HCT116 (cell line): ENCODE data around the gene CFAP58. TPM values are rescaled to one million over a fixed set of nuclear protein-coding genes. Genes with fewer than 3 reads are reported as not detected.

Experiments
- ATAC-seq: fragments of 200-7000 bp; cut with Tn5 transposase; 2 replicates; pipeline ENCODE4 v1.9.1; 2020; ENCODE audit warnings: mild to moderate bottlenecking, moderate library complexity
- BruUV-seq: library from RNA; stranded (reverse); fragments of 400-500 nt; replicated peaks from 2 replicates; lab custom pipeline; 2021; lab: Mats Ljungman, UMichigan
- CTCF ChIA-PET: fragments of 300-600 bp; sonication (Branson Sonifier 250); formaldehyde crosslinking; loops from one replicate; lab custom pipeline; 2021; ENCODE audit warnings: antibody characterized with exemption; lab: Charles Lee
- POLR2A ChIA-PET: fragments of 300-600, 350-600 bp; sonication (Branson Sonifier 250); formaldehyde crosslinking; loops from one replicate; lab custom pipeline; 2021; ENCODE audit warnings: antibody characterized with exemption; lab: Charles Lee
- RAD21 ChIA-PET, 2 experiments: fragments of 300-600 bp; sonication (Branson Sonifier 250); formaldehyde crosslinking; loops; one replicate each; lab custom pipeline; 2023; ENCODE audit warnings: low total read pairs in 2 of 2; ENCODE audit not compliant: uncharacterized antibody in 2 of 2, unreplicated experiment in 2 of 2, low non-redundant PET in 1 of 2; lab: Charles Lee
- DNase-seq: peaks from one replicate; pipeline ENCODE4 v3.0.0-alpha.2; 2010; ENCODE audit warnings: low read depth, low spot score
- H2AFZ ChIP-seq: fragments of 200-600 bp; shearing (Covaris generic), sonication (generic); 2 replicates; pipeline ENCODE4 v1.6.1; 2017; ENCODE audit warnings: low read depth, mixed run types, mixed read lengths, antibody characterized with exemption, low read length; ENCODE audit not compliant: poor library complexity, severe bottlenecking
- H3K27ac ChIP-seq: 2 replicates; pipeline ENCODE4 v1.5.1; 2012; ENCODE audit warnings: low read depth, low read length
- H3K27me3 ChIP-seq: fragments of 200-600 bp; sonication (generic); 2 replicates; pipeline ENCODE4 v1.6.1; 2016; ENCODE audit warnings: mixed run types, low read length, mixed read lengths; ENCODE audit not compliant: insufficient read depth
- H3K36me3 ChIP-seq, 2 experiments: fragments of 200-500 bp in 1 of 2; fragments of 200-600 bp in 1 of 2; sonication (Bioruptor generic) in 1 of 2; sonication (generic) in 1 of 2; 2 replicates each; pipeline versions ENCODE4 v1.5.1 to v1.6.1; 2014 to 2016; ENCODE audit warnings: low read length in 2 of 2, inconsistent platforms in 1 of 2, mixed read lengths in 1 of 2, mixed run types in 1 of 2; ENCODE audit not compliant: insufficient read depth in 2 of 2, control insufficient read depth in 1 of 2
- H3K4me1 ChIP-seq, 2 experiments: fragments of 200-600 bp in 1 of 2; sonication (generic) in 1 of 2; 2 replicates each; pipeline versions ENCODE4 v1.5.1 to v1.6.1; 2012 to 2017; ENCODE audit warnings: low read length in 2 of 2, inconsistent platforms in 1 of 2, mild to moderate bottlenecking in 1 of 2, mixed read lengths in 1 of 2, mixed run types in 1 of 2, moderate library complexity in 1 of 2; ENCODE audit not compliant: insufficient read depth in 2 of 2, control insufficient read depth in 1 of 2
- H3K4me2 ChIP-seq: fragments of 200-600 bp; sonication (generic); 2 replicates; pipeline ENCODE4 v1.6.1; 2017; ENCODE audit warnings: mixed run types, low read length, mixed read lengths
- H3K4me3 ChIP-seq, 2 experiments: fragments of 200-600 bp in 1 of 2; sonication (generic) in 1 of 2; replicated peaks in 1 of 2; 2 replicates each; pipeline ENCODE4 v1.5.1; 2011 to 2016; ENCODE audit warnings: low read length in 2 of 2, control low read depth in 1 of 2, low read depth in 1 of 2, mild to moderate bottlenecking in 1 of 2, mixed read lengths in 1 of 2, mixed run types in 1 of 2
- H3K79me2 ChIP-seq: fragments of 200-600 bp; sonication (generic); 2 replicates; pipeline ENCODE4 v1.6.1; 2017; ENCODE audit warnings: mild to moderate bottlenecking, mixed run types, low read length, moderate library complexity, mixed read lengths; ENCODE audit not compliant: insufficient read depth
- H3K9ac ChIP-seq: fragments of 200-600 bp; sonication (generic); 2 replicates; pipeline ENCODE4 v1.6.1; 2016; ENCODE audit warnings: low read length, mixed read lengths
- H3K9me2 ChIP-seq: fragments of 200-600 bp; sonication (generic), shearing (Covaris generic); 2 replicates; pipeline ENCODE4 v1.6.1; 2017; ENCODE audit warnings: mixed run types, mild to moderate bottlenecking, moderate library complexity; ENCODE audit not compliant: insufficient read depth
- H3K9me3 ChIP-seq, 2 experiments: fragments of 200-500 bp in 1 of 2; fragments of 200-600 bp in 1 of 2; sonication (Bioruptor generic) in 1 of 2; sonication (generic) in 1 of 2; 2 replicates each; pipeline ENCODE4 v1.6.1; 2014 to 2017; ENCODE audit warnings: low read length in 2 of 2, mixed read lengths in 2 of 2, inconsistent platforms in 1 of 2, low read depth in 1 of 2, mild to moderate bottlenecking in 1 of 2, mixed run types in 1 of 2, moderate library complexity in 1 of 2; ENCODE audit not compliant: control insufficient read depth in 1 of 2, insufficient read depth in 1 of 2
- H4K20me1 ChIP-seq: fragments of 200-600 bp; sonication (generic), shearing (Covaris generic); 2 replicates; pipeline ENCODE4 v1.6.1; 2017; ENCODE audit warnings: mixed run types, mild to moderate bottlenecking, moderate library complexity; ENCODE audit not compliant: insufficient read depth
- CBX3 ChIP-seq: IDR thresholded peaks from 2 replicates; pipeline ENCODE4 v1.6.1; 2012; ENCODE audit warnings: low read depth
- CEBPB ChIP-seq: IDR thresholded peaks from 2 replicates; pipeline ENCODE4 v1.6.1; 2012; ENCODE audit warnings: low read depth
- FOSL1 ChIP-seq: IDR thresholded peaks from 2 replicates; pipeline ENCODE4 v1.6.1; 2012; ENCODE audit warnings: low read depth
- RAD21 ChIP-seq: IDR thresholded peaks from 2 replicates; pipeline ENCODE4 v1.6.1; 2012; ENCODE audit warnings: low read depth, mild to moderate bottlenecking
- SP1 ChIP-seq: IDR thresholded peaks from 2 replicates; pipeline ENCODE4 v1.6.1; 2012; ENCODE audit warnings: low read depth
- ZFX ChIP-seq: fragments of 450-650 bp; IDR thresholded peaks from 2 replicates; pipeline ENCODE4 v1.6.1; 2017
- ZNF274 ChIP-seq: fragments of 200-500 bp; sonication (Bioruptor generic); IDR thresholded peaks from 2 replicates; pipeline ENCODE4 v1.6.1; 2014; ENCODE audit warnings: mild to moderate bottlenecking, low read depth, low read length, inconsistent platforms
- intact Hi-C: fragments of 100-400 bp; cut with micrococcal nuclease; formaldehyde crosslinking; loops from 2 replicates; pipeline ENCODE4 v1.10.0; 2022
- total RNA-seq: library from RNA; stranded (reverse); gene quantifications from one replicate; pipeline ENCODE4 v1.2.1, GENCODE V29; 2021; ENCODE audit not compliant: unreplicated experiment

CFAP58 gene
- total RNA-seq, 1 experiment from 2014 or later, result 0.91 TPM

DNA sequence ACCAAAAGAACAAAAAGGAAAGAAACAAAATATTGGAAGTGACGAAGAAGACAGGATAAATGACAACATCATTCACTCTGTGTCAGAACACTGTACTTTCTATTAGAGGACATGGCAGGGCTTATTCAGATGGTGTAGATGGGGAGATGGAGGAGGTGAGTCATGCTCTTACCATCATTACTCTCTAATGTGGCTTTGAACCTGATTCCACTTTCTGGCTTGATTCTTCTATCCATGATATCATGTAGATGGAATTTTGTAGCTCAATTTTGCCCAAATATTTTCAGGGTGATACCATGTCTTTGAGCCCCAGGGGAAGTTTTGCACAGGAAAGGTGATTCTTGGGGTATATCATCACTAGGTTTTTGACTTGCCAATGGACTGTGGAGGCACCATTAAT, 91.7 kb downstream of the CFAP58 start:
- H3K4me2 ChIP-seq, result no peak overlapping the region
- no peak overlapping the region for H3K9ac ChIP-seq
- BruUV-seq, result no TSS peak
- H3K79me2 ChIP-seq, result no peaks in the 10 kb centered on the region
- no peaks in the 10 kb centered on the region for H3K4me1 ChIP-seq
- no peak overlapping the region for H3K27ac ChIP-seq
- peaks cover 68% of the 10 kb centered on the region for H3K27me3 ChIP-seq
- POLR2A ChIA-PET, result no interaction called here
- H3K9me2 ChIP-seq, result no peaks in the 10 kb centered on the region
- DNase-seq (no peak), ATAC-seq (no peak; the same call in 1 of the 2 replicates)
- no peak overlapping the region for H2AFZ ChIP-seq
- RAD21 ChIA-PET, result no interaction called here
- H3K4me3 ChIP-seq, result no peak overlapping the region
- TF ChIP-seq CEBPB (no peak), SP1 (no peak), FOSL1 (no peak), ZFX (no peak), RAD21 (no peak), CBX3 (no peak)
- H3K36me3 ChIP-seq, result no peaks in the 10 kb centered on the region
- CTCF ChIA-PET, result interaction anchor here (1.0 kb wide), 1 partner anchor 169 kb away, joined by 4 read pairs; no protein-coding TSS in a partner anchor
- H3K9me3 ChIP-seq, result no peaks in the 10 kb centered on the region
- intact Hi-C loops, result no loop called here
- no peaks in the 10 kb centered on the region for H4K20me1 ChIP-seq

DNA sequence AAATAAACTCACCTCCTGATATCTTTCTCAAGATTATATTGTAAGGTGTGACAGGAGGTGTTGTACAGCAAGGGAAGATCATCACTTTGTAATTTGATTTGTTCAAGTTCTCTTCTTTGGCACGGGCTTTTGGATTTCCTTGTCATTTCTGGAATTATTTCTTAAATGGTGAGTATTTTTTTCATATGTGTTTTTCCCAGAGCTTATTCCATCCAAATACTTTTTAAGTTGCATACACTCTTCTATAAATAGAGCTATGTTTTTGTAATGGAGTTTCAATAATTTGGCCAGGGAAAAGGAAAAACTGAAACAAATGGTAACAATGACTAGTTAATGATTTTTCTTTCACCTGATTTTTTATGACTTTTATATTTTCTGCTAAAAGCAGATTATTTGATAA, 92.5 kb downstream of the CFAP58 start:
- no peak overlapping the region for H3K4me2 ChIP-seq
- H3K27me3 ChIP-seq, result peaks cover 73% of the 10 kb centered on the region
- H3K9me3 ChIP-seq, result no peaks in the 10 kb centered on the region
- no peak overlapping the region for H2AFZ ChIP-seq
- H3K79me2 ChIP-seq, result no peaks in the 10 kb centered on the region
- no peak overlapping the region for H3K9ac ChIP-seq
- H3K36me3 ChIP-seq, result no peaks in the 10 kb centered on the region
- H3K4me1 ChIP-seq, result no peaks in the 10 kb centered on the region
- no peak for TF ChIP-seq ZNF274
- TF ChIP-seq, all 23 proteins: peak for 0
- ChIA-PET POLR2A (no interaction called here), CTCF (interaction anchor here (1.0 kb wide), 1 partner anchor 168 kb away, joined by 4 read pairs; no protein-coding TSS in a partner anchor), RAD21 (no interaction called here)
- H4K20me1 ChIP-seq, result no peaks in the 10 kb centered on the region
- no peak overlapping the region for H3K27ac ChIP-seq
- no peaks in the 10 kb centered on the region for H3K9me2 ChIP-seq
- no peak for ATAC-seq
- no TSS peak for BruUV-seq
- H3K4me3 ChIP-seq, result no peak overlapping the region
- DNase-seq, result no peak
- intact Hi-C loops, result no loop called here
